NCI-H2171 treated with DMSO at 0.1 percent for 48 hours (cell line): ENCODE measurements around the gene C1QTNF6.
"Not testable (repeated sequence)": the region's sequence is repeated elsewhere in the genome, so short reads cannot be mapped to it uniquely, and the experiment has no call there.

Experiments
- DNase-seq: peaks from one replicate; lab custom pipeline; 2025; lab: John Stamatoyannopoulos, UW

The C1QTNF6 gene

GRCh38 chr22:37206841-37207821, 19.1 kb upstream of the C1QTNF6 start:
- no peak for DNase-seq

DNA sequence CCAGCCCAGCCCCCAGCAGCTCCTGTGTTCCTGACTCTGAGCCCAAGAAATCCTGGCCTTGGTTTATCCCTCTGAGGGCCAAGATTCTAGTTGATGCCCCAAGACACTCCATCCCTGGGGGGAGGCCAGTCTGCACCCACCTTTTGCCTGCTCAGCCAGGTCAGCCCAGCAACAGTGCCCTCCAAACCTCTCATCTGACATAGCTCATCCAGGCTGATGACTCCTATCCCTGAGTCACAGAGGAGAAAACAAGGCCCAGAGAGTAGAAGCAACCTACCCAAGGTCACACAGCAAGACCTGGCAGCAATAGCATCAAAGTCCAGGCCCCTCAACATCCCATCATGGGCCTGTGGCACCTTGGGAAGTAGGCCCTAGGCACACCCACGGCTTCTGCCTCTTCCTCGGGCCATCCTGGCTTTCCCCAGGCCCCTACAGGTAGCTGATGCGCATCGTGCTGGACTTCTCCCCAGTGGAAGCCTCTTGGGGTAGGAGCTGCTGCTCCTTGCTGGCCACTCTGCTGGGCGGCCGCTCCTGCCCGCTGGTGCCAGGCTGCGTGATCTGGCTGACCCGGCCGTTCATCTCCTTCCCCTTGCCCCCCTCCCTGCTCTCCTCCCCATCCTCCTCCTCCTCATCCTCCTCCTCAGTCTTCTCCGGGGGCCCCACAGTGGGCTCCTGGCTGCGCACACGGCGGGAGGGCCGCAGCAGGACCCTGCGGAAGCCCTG, 18.2 kb upstream of the C1QTNF6 start:
- no peak for DNase-seq

DNA sequence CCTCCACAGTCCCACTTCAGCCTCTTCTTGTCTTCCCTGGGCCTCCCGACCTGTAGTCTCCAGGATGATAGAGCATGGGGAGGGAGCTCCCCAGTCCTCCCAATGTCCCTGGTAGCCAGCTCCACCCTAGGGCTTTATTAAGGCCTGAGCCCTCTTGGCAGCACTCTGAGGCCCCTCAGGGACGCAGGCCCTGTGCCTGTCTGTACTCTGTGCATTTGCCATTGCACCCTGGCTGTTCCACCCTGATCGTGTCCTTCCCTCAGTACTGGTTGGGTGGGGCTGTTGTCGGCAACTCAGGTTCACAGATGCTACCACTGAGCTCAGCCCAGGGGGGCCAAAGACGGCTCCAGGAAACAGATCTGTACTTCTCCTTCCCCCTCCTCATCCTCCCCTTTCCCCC, 17.0 kb upstream of the C1QTNF6 start:
- no peak for DNase-seq

GRCh38 chr22:37204045-37204655, 16.1 kb upstream of the C1QTNF6 start:
- DNase-seq = no peak

DNA sequence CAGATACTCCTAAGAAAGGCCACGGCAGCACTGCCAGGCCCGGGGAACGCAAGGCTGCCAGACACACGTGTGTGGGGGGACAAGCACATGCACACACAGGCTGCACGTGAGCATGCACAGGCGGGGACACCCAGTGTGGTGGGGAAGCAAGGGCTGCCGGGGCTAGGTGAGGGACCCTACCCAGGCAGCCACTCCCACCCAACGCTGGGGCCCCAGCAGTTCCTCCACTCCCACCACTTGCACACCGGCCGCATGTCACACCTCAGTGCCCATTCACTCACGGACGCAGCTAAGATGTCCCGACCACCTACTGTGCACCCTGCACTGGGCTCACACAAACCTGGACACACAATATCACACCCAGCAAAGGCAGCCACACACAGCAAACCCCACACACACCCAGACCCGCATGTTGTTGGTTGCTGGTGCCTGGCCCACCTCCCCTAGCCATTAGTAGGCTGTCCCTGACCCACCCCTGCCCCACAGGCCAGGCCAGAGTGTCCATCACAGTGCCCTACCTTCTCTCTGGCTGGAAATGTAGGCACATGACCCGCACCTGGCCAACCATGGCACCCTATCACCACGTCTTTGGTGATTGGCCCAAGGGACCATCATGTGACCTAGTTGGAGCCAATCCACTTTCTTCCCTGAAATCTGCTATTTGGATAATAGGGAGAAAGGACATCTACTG, 15.5 kb upstream of the C1QTNF6 start:
- DNase-seq = no peak

DNA sequence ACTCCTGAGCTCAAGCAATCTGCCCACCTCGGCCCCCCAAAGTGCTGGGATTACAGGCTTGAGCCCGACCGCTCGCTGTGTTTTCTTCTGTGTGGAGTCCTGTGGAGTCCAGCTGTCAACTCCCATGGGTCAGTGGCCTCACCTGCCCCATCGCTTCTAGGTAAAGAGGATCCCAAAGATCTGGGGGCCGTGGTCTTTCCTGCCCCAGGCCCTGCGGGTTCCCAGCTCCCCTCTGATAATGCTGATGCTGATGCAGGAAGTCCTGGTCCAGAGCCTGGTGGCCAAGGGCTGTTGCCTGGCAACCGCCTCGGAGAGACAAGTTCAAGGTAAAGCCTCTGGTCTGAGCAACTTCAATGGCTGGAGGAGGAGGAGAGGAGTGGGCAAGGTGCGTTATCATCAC, 14.7 kb upstream of the C1QTNF6 start:
- no peak for DNase-seq

- DNase-seq = no peak
Measured at GRCh38 chr22:37202001-37202555, 14.0 kb upstream of the C1QTNF6 start.

DNA sequence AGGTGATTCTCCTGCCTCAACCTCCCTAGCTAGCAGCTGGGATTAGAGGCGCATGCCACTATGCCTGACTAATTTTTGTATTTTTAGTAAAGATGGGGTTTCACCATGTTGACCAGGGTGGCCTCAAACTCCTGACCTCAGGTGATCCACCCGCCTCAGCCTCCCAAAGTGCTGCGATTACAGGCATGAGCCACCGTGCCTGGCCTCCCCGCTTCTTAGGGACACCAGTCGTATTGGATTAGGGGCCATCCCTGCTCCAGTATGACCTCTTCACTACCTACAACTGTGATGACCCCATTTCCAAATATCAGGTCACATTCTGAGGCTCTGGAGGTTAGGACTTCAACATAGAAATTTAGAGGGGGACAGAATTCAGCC, 13.4 kb upstream of the C1QTNF6 start:
- not testable (repeated sequence) for DNase-seq

- DNase-seq = no peak
Measured at GRCh38 chr22:37199760-37200108, 11.7 kb upstream of the C1QTNF6 start.

DNA sequence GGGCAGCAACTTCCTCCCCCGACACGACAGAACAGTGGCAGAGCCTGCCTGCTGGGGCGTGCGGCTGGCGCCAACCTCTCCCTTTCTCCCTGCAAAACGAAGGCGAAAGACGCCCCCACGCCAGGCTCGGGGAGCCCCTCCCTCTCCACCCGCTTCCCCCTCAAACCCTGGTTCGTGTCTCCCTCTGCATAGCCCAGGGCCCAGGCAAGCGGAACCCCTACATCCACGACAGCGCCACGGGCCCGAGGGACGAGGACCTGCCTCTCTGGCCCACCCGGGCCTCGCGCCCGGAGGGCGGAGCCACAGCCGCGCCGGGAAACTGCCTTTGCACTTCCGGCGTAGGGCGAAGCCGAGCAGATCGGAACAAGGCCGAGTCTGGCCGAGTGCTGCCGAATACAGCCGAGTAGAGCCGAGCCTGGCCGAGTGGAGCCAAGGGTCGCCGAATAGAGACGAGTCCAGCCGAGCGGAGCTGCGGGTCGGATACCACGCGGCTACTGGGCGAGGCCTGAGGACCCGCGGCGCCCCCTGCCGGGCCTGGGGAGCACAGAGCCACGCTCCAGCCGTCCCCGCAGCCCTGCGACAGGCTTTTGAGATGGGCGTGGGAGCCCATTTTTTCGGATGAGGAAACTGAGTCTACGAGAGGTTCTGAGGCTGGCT, 11.2 kb upstream of the C1QTNF6 start:
- DNase-seq = peak; percentile 99

GRCh38 chr22:37198258-37199102, 10.4 kb upstream of the C1QTNF6 start:
- peak; percentile 67 for DNase-seq

- no peak for DNase-seq
Measured at GRCh38 chr22:37197451-37198257, 9.6 kb upstream of the C1QTNF6 start.

- DNase-seq = no peak
Measured at GRCh38 chr22:37196539-37197450, 8.7 kb upstream of the C1QTNF6 start.

DNA sequence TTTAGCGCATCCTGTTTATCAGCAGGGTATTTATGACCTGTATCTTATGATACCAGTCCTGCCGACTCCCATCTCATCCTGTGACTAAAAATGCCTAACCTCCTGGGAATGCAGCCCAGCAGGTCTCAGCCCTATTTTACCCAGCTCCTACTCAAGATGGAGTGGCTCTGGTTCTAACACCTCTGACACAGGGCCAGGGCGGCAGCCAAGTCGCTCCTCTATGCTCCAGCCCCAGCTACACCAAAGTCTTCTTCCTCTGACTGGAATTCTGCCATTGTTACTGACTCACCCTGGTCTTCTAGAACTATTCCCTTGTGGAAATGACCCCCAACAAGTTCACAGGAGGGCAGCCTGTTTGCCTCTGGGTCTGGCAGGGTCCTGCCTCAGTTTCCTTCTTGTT, 7.9 kb upstream of the C1QTNF6 start:
- no peak for DNase-seq

DNA sequence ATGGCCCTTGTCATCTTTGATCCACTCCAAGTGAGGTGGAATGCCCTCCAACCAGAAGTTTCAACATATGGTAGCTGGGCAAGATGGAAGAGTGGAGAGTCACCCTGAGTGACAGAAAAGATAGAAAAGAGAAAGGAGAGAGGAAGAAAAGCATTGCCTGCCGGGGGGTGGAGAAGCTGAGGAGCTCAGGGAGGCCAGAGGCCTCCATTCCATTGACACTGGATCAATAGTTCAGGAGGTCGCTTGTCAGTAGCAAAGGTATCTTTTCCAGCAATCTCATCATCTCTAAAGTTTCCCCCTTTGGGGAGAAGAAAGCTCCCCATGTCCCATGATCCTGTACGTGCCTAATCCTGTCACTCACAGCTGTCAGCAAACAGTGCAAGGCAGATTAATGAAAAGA, 6.7 kb upstream of the C1QTNF6 start:
- DNase-seq = no peak

- DNase-seq = no peak
Measured at GRCh38 chr22:37193629-37194191, 5.7 kb upstream of the C1QTNF6 start.

- no peak for DNase-seq
Measured at GRCh38 chr22:37192741-37193140, 4.7 kb upstream of the C1QTNF6 start.

DNA sequence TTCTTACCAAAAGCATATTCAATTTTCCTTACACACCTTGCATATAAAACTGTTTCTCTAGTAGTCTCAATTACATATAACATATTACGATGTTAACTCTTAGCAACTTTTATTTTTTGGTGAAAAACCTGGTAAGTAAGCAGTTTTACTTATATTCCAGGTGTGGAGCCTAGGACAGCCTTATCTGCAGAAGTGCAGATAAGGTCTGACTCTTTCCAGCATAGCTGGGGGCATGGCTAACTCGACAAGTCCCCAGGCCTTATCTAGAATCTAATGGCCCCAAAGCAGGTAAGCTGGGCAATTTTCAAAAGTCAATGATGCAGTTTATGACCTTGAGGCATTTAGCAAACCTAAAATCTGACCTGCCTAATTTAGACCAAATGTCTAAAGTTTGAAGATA, 4.2 kb upstream of the C1QTNF6 start:
- no peak for DNase-seq
